Breast epithelium (tissue), 4 donors: ENCODE measurements around the gene TMEM255B. TPM values are rescaled to one million over a fixed set of nuclear protein-coding genes. Genes with fewer than 3 reads are reported as not detected.

Source experiments
- DNase-seq, 2 donors: peaks; one replicate each; pipeline ENCODE4 v3.0.0-alpha.2; 2019; ENCODE audit warnings: low spot score in 2 of 2
- H3K27ac ChIP-seq, 2 donors: fragments of 200-600 bp; sonication (generic) in 1 of 2; one replicate each; pipeline ENCODE4 v1.5.1; 2016 to 2019; ENCODE audit warnings: mild to moderate bottlenecking in 1 of 2
- H3K27me3 ChIP-seq, 2 donors: fragments of 200-600 bp; sonication (generic) in 1 of 2; one replicate each; pipeline versions ENCODE4 v1.5.1 to v1.6.0; 2017 to 2019; ENCODE audit warnings: control low read depth in 1 of 2, mild to moderate bottlenecking in 1 of 2
- H3K36me3 ChIP-seq: fragments of 200-600 bp; one replicate; pipeline ENCODE4 v1.5.1; 2019
- H3K4me1 ChIP-seq, 2 donors: fragments of 200-600 bp; sonication (generic); one replicate each; pipeline ENCODE4 v1.5.1; 2016 to 2019; ENCODE audit warnings: control low read depth in 1 of 2
- H3K4me3 ChIP-seq, 3 donors: fragments of 200-600 bp; sonication (generic); 1 replicate in 2 of 3; 2 replicates in 1 of 3; pipeline ENCODE4 v1.5.1; 2016 to 2019; ENCODE audit warnings: mild to moderate bottlenecking in 3 of 3, moderate library complexity in 2 of 3
- H3K9me3 ChIP-seq, 2 donors: fragments of 200-600 bp; sonication (generic) in 1 of 2; one replicate each; pipeline ENCODE4 v1.5.1; 2016 to 2019; ENCODE audit warnings: control low read depth in 1 of 2
- POLR2A ChIP-seq: fragments of 450-650 bp; IDR thresholded peaks from one replicate; pipeline ENCODE4 v1.6.1; 2016; ENCODE audit warnings: antibody characterized with exemption, mild to moderate bottlenecking, moderate library complexity
- POLR2AphosphoS5 ChIP-seq, 3 donors: sonication (generic); formaldehyde crosslinking; IDR thresholded peaks; one replicate each; pipeline ENCODE4 v1.6.1; 2017; ENCODE audit warnings: antibody characterized with exemption in 3 of 3
- intact Hi-C: fragments of 100-400 bp; cut with DNase I; formaldehyde crosslinking; loops from one replicate; pipeline ENCODE4 v1.15.1; 2023; ENCODE audit warnings: low total_unique reads
- total RNA-seq, 3 donors: library from RNA; depleted of rRNA; stranded (reverse); fragments of >200 nt; gene quantifications; one replicate each; pipeline ENCODE4 v1.1.0, GENCODE V29; 2016
- TF ChIP-seq, protein P1 (sequence below), 3 donors: fragments of 450-650 bp; IDR thresholded peaks; one replicate each; pipeline ENCODE4 v1.5.1; 2016 to 2017; ENCODE audit warnings: antibody characterized with exemption in 3 of 3, mild to moderate bottlenecking in 3 of 3, moderate library complexity in 3 of 3

TMEM255B gene
- total RNA-seq, 3 donors from 2014 or later: 2.3 to 11.8 (median 5.2) TPM

DNA sequence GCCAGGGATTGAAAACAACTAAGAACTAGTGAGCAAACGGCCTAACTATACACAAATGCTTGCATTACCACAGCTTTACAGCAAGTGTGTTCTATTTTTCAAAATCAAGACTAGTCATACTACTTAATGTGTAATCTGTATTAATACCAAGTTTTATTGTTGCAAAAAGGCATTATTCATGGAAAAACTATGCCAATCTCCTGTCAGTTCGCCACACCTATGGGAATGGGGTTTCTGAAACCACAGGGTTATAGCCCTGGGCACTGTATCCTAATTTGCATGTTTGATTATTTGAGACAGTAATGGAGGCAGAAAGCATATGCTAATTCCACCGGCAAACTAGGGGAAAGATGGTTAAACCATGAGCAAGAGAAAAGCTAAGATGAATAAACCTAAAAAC, 90.5 kb downstream of the TMEM255B start:
- no peaks in the 10 kb centered on the region for H3K27me3 ChIP-seq
- intact Hi-C loops: no loop called here
- no peaks in the 10 kb centered on the region for H3K36me3 ChIP-seq
- no peak overlapping the region for H3K27ac ChIP-seq
- H3K4me3 ChIP-seq: no peak overlapping the region
- no peak for DNase-seq
- TF ChIP-seq, protein P1, sequence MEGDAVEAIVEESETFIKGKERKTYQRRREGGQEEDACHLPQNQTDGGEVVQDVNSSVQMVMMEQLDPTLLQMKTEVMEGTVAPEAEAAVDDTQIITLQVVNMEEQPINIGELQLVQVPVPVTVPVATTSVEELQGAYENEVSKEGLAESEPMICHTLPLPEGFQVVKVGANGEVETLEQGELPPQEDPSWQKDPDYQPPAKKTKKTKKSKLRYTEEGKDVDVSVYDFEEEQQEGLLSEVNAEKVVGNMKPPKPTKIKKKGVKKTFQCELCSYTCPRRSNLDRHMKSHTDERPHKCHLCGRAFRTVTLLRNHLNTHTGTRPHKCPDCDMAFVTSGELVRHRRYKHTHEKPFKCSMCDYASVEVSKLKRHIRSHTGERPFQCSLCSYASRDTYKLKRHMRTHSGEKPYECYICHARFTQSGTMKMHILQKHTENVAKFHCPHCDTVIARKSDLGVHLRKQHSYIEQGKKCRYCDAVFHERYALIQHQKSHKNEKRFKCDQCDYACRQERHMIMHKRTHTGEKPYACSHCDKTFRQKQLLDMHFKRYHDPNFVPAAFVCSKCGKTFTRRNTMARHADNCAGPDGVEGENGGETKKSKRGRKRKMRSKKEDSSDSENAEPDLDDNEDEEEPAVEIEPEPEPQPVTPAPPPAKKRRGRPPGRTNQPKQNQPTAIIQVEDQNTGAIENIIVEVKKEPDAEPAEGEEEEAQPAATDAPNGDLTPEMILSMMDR (IDR thresholded peaks at IDR 0.05): no peak
- TF ChIP-seq POLR2AphosphoS5 (IDR thresholded peaks at IDR 0.05): no peak
- no peak for TF ChIP-seq POLR2A
- peaks cover 3 to 8% of the 10 kb centered on the region in 2 donors for H3K4me1 ChIP-seq
- no peaks in the 10 kb centered on the region for H3K9me3 ChIP-seq

DNA sequence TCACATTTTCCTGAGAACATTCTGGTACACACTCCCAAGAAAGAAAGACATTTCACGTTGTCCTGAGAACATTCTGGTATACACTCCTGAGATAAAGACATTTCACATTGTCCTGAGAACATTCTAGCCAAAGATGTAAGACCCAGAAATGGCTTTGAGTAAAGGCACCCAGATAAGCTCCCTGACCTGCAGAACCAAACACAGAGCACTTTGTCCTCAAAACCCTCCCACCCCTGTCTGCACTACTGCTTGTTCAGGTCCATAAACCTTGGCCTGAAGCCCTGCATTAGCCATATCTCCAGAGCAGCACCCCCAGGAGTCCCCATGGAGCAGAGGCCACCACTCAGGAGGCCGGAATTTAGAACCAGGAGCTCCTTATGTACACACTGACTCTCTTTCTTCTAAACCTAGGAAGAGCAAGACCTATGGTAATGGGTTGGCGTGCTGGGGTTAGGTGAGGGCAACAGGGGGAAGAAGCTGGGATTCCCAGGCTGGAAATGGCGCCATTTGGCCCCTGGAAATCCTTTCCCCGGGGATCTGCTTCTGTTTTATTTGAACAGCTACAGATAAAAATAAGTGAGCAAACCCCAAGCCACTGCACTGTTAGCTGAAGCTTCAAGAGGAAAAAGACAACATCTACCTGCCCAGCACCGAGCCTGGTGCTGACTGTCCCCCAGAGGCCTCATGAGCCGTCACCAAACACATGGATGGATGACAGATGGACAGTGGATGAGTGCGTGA, 91.1 kb downstream of the TMEM255B start:
- Histone ChIP-seq H3K27me3 (no peaks in the 10 kb centered on the region), H3K27ac (no peak overlapping the region), H3K4me3 (no peak overlapping the region), H3K36me3 (no peaks in the 10 kb centered on the region), H3K9me3 (no peaks in the 10 kb centered on the region), H3K4me1 (peaks cover 8 to 9% of the 10 kb centered on the region in 2 donors)
- intact Hi-C loops: no loop called here
- TF ChIP-seq, protein P1 (IDR thresholded peaks at IDR 0.05): no peak
- TF ChIP-seq POLR2A: no peak
- TF ChIP-seq POLR2AphosphoS5 (IDR thresholded peaks at IDR 0.05): no peak
- DNase-seq: no peak

DNA sequence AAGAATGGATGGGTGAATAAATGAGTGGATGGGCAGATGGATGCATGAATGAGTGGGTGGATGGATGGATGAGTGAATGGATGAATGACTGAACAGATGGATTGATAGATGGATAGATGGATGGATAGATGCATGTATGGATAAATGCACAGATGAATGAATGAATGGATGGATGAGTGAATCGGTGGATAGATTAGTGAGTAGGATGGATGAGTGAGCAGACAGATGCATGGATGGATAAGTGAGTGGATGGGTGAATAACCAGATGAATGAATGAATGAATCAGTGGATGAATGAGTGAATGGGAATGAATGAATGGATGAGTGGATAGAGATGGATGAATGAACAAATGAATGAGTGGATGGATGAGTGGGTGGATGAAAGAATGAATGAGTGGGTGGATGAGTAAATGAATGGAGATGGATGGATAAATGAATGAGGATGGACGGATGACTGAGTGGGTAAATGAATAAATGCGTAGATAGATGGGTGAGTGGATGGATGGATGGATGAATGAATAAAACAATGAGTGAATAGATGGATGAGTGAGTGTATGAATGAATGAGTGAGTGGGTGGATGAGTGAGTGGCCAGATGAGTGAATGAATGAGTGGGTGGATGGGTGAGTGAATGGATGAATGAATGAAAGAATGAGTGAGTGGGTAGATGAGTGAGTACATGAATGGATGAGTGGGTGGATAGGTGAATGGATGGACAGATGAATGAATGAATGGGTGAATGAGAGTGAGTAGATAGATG, 91.9 kb downstream of the TMEM255B start:
- Histone ChIP-seq H3K4me1 (peaks cover 8 to 9% of the 10 kb centered on the region in 2 donors), H3K27me3 (no peaks in the 10 kb centered on the region), H3K9me3 (no peaks in the 10 kb centered on the region), H3K4me3 (no peak overlapping the region), H3K36me3 (no peaks in the 10 kb centered on the region), H3K27ac (no peak overlapping the region)
- intact Hi-C loops: no loop called here
- DNase-seq: no peak
- no peak for TF ChIP-seq POLR2A
- TF ChIP-seq POLR2AphosphoS5 (IDR thresholded peaks at IDR 0.05): no peak
- TF ChIP-seq, protein P1 (IDR thresholded peaks at IDR 0.05): no peak

DNA sequence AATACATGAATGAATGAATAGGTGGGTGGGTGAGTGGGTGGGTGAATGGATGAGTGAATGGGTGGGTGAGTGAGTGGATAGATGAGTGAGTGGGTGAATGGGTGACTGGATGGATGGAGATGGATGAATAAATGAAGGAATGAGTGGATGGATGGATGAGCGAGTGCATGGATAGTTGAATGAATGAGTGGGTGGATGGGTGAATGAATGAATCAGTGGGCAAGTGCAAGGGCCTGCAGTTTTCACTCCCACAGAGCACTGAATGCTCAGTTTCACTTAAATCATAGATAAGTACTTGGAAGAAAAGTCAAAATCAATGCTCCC, 92.4 kb downstream of the TMEM255B start:
- H3K27ac ChIP-seq: no peak overlapping the region
- TF ChIP-seq, protein P1 (IDR thresholded peaks at IDR 0.05): no peak
- TF ChIP-seq POLR2AphosphoS5 (IDR thresholded peaks at IDR 0.05) (no peak), POLR2A (no peak)
- no peaks in the 10 kb centered on the region for H3K36me3 ChIP-seq
- no peaks in the 10 kb centered on the region for H3K9me3 ChIP-seq
- DNase-seq: no peak
- no peak overlapping the region for H3K4me3 ChIP-seq
- intact Hi-C loops: no loop called here
- H3K4me1 ChIP-seq: peaks cover 8 to 9% of the 10 kb centered on the region in 2 donors
- no peaks in the 10 kb centered on the region for H3K27me3 ChIP-seq
